ENCODE data around the gene TNK2.
A peak's percentile ranks its signal among the peaks of the same experiment; 100 is the strongest.

TNK2 gene

GRCh38 chr3:195867631-195868335, 40.6 kb downstream of the TNK2 start:
- Histone ChIP-seq H3K18ac (ENCODE audit: low read depth in 1 of 2, low read length in 2 of 2) (no peak overlapping the region), H3K27ac (ENCODE audit: low read length, poor library complexity, severe bottlenecking) (no peak overlapping the region), H2BK15ac (ENCODE audit: low read depth, poor library complexity, severe bottlenecking) (no peak overlapping the region), H3K23ac (ENCODE audit: low read length in 2 of 2) (no peak overlapping the region), H3K4me1 (ENCODE audit: control insufficient read depth, insufficient read depth, low read depth, low read length) (peaks cover 10% of the 10 kb centered on the region), H2BK120ac (ENCODE audit: low read depth, low read length) (no peak overlapping the region), H3K4me3 (ENCODE audit: insufficient read depth in 1 of 2, low read depth in 1 of 2, low read length in 2 of 2) (no peak overlapping the region), H2BK12ac (ENCODE audit: low read length in 2 of 2) (no peak overlapping the region), H3K14ac (ENCODE audit: low read length in 2 of 2) (no peak overlapping the region), H2BK5ac (ENCODE audit: low read depth, low read length, poor library complexity, severe bottlenecking) (no peak overlapping the region), H3K9ac (ENCODE audit: low read length) (no peak overlapping the region), H4K8ac (ENCODE audit: low read length) (peak overlapping the region; percentile 51), H2AK5ac (ENCODE audit: low read length, severe bottlenecking) (no peak overlapping the region), H2AFZ (ENCODE audit: low read depth, low read length) (no peak overlapping the region), H3K9me3 (ENCODE audit: control insufficient read depth, low read length) (no peaks in the 10 kb centered on the region), H3K4me2 (ENCODE audit: low read length, poor library complexity, severe bottlenecking) (no peak overlapping the region), H3K36me3 (ENCODE audit: control insufficient read depth in 1 of 2, insufficient read depth in 2 of 2, low read depth in 1 of 2, low read length in 2 of 2) (peaks cover 11 to 83% of the 10 kb centered on the region in 2 experiments), H3K4ac (ENCODE audit: low read depth in 1 of 2, low read length in 2 of 2) (no peak overlapping the region), H4K91ac (ENCODE audit: low read length) (no peak overlapping the region), H3K27me3 (ENCODE audit: control insufficient read depth in 1 of 2, insufficient read depth in 1 of 2, low read length in 2 of 2) (no peaks in the 10 kb centered on the region), H3K79me1 (replicated peaks; ENCODE audit: low read length, poor library complexity, severe bottlenecking) (peaks cover 5% of the 10 kb centered on the region)
- DNase-seq = no peak
- WGBS = 97% methylated on average over 40 of the region's 40 CpGs

DNA sequence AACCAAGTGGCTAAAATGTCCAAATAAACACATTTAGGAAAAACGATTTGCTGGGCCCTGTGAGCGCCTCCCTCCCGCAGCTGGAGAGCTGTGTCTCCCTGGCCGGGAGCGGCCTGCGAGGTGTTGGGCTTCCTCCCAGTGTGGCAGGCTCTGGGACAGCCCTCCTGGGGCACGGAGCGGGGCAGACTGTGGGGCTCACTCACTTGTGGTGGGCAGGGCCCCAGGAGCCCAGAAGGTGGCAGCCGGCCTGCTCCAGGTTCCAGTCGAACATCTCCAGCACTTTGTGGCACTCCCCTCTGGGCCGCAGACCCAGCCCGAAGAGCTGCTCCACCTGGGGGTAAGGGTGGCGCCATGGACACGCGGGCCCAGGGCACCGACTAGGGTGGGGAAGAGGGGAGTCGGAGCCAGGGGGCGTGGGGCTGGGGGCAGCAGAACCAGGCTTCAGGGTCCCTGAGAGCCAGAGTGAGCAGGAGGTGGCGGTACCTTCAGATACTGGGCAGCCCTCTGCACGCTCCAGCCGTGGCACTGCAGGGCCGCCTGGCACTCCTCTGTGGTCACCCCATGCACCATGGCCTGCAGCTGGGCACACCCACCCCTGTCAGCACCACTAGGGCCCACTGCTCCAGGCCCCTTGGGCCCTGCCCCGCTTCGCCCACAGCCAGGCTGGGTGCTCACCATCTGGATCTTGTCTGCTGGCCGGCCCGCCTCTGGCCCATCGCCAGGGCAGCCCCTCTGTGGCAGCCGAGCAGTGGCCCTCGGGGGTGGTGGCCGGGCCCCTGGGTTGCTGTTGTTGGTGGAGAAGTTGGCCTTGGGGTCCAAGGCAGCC, 41.5 kb downstream of the TNK2 start:
- Histone ChIP-seq H3K4me3 (ENCODE audit: insufficient read depth in 1 of 2, low read depth in 1 of 2, low read length in 2 of 2) (no peak overlapping the region), H3K9ac (ENCODE audit: low read length) (no peak overlapping the region), H3K36me3 (ENCODE audit: control insufficient read depth in 1 of 2, insufficient read depth in 2 of 2, low read depth in 1 of 2, low read length in 2 of 2) (peaks cover 11 to 74% of the 10 kb centered on the region in 2 experiments), H4K8ac (ENCODE audit: low read length) (no peak overlapping the region), H2AK5ac (ENCODE audit: low read length, severe bottlenecking) (no peak overlapping the region), H3K9me3 (ENCODE audit: control insufficient read depth, low read length) (no peaks in the 10 kb centered on the region), H2BK12ac (ENCODE audit: low read length in 2 of 2) (no peak overlapping the region), H2AFZ (ENCODE audit: low read depth, low read length) (no peak overlapping the region), H4K91ac (ENCODE audit: low read length) (no peak overlapping the region), H3K27ac (ENCODE audit: low read length, poor library complexity, severe bottlenecking) (no peak overlapping the region), H3K79me1 (replicated peaks; ENCODE audit: low read length, poor library complexity, severe bottlenecking) (no peaks in the 10 kb centered on the region), H3K4me2 (ENCODE audit: low read length, poor library complexity, severe bottlenecking) (no peak overlapping the region), H3K18ac (ENCODE audit: low read depth in 1 of 2, low read length in 2 of 2) (no peak overlapping the region), H2BK5ac (ENCODE audit: low read depth, low read length, poor library complexity, severe bottlenecking) (no peak overlapping the region), H2BK15ac (ENCODE audit: low read depth, poor library complexity, severe bottlenecking) (no peak overlapping the region), H2BK120ac (ENCODE audit: low read depth, low read length) (no peak overlapping the region), H3K27me3 (ENCODE audit: control insufficient read depth in 1 of 2, insufficient read depth in 1 of 2, low read length in 2 of 2) (no peaks in the 10 kb centered on the region), H3K4me1 (ENCODE audit: control insufficient read depth, insufficient read depth, low read depth, low read length) (peaks cover 10% of the 10 kb centered on the region), H3K23ac (ENCODE audit: low read length in 2 of 2) (no peak overlapping the region), H3K14ac (ENCODE audit: low read length in 2 of 2) (no peak overlapping the region), H3K4ac (ENCODE audit: low read depth in 1 of 2, low read length in 2 of 2) (no peak overlapping the region)
- 93% methylated on average over 29 of the region's 30 CpGs for WGBS
- no peak for DNase-seq

GRCh38 chr3:195865752-195866151, 42.6 kb downstream of the TNK2 start:
- Histone ChIP-seq H3K4ac (ENCODE audit: low read depth in 1 of 2, low read length in 2 of 2) (no peak overlapping the region), H2BK120ac (ENCODE audit: low read depth, low read length) (no peak overlapping the region)
- 94% methylated on average over 14 of the region's 15 CpGs for WGBS

More at GRCh38 chr3:195865752-195866151, 42.6 kb downstream of the TNK2 start:
- Histone ChIP-seq H3K79me1 (replicated peaks; ENCODE audit: low read length, poor library complexity, severe bottlenecking) (no peaks in the 10 kb centered on the region), H2AK5ac (ENCODE audit: low read length, severe bottlenecking) (no peak overlapping the region), H3K4me2 (ENCODE audit: low read length, poor library complexity, severe bottlenecking) (no peak overlapping the region), H3K27me3 (ENCODE audit: control insufficient read depth in 1 of 2, insufficient read depth in 1 of 2, low read length in 2 of 2) (no peaks in the 10 kb centered on the region), H2BK15ac (ENCODE audit: low read depth, poor library complexity, severe bottlenecking) (no peak overlapping the region), H3K36me3 (ENCODE audit: control insufficient read depth in 1 of 2, insufficient read depth in 2 of 2, low read depth in 1 of 2, low read length in 2 of 2) (peaks cover 11 to 64% of the 10 kb centered on the region in 2 experiments), H4K8ac (ENCODE audit: low read length) (peak overlapping the region; percentile 58), H3K14ac (ENCODE audit: low read length in 2 of 2) (no peak overlapping the region), H2BK12ac (ENCODE audit: low read length in 2 of 2) (no peak overlapping the region), H4K91ac (ENCODE audit: low read length) (no peak overlapping the region), H2AFZ (ENCODE audit: low read depth, low read length) (no peak overlapping the region), H3K9me3 (ENCODE audit: control insufficient read depth, low read length) (no peaks in the 10 kb centered on the region), H3K18ac (ENCODE audit: low read depth in 1 of 2, low read length in 2 of 2) (no peak overlapping the region), H3K23ac (ENCODE audit: low read length in 2 of 2) (no peak overlapping the region), H3K9ac (ENCODE audit: low read length) (no peak overlapping the region), H3K27ac (ENCODE audit: low read length, poor library complexity, severe bottlenecking) (no peak overlapping the region), H3K4me1 (ENCODE audit: control insufficient read depth, insufficient read depth, low read depth, low read length) (peaks cover 6% of the 10 kb centered on the region), H2BK5ac (ENCODE audit: low read depth, low read length, poor library complexity, severe bottlenecking) (no peak overlapping the region), H3K4me3 (ENCODE audit: insufficient read depth in 1 of 2, low read depth in 1 of 2, low read length in 2 of 2) (no peak overlapping the region)
- no peak for DNase-seq
